GM12878 (cell line): ENCODE data around the gene DLST. TPM values are rescaled to one million over a fixed set of nuclear protein-coding genes. Genes with fewer than 3 reads are reported as not detected.

Experiments
- ATAC-seq: fragments of 200-7000 bp; cut with Tn5 transposase; 3 replicates; pipeline ENCODE4 v1.9.1; 2020; ENCODE audit warnings: mild to moderate bottlenecking, moderate library complexity
- BruUV-seq: library from RNA; stranded (reverse); fragments of 400-500 nt; replicated peaks from 2 replicates; lab custom pipeline; 2021; lab: Mats Ljungman, UMichigan
- CTCF ChIA-PET: fragments of 300-600 bp; sonication (Branson Sonifier 250); formaldehyde crosslinking; extraction: SDS; loops from one replicate; lab custom pipeline; 2021; ENCODE audit warnings: inconsistent platforms; lab: Yijun Ruan, JAX
- POLR2A ChIA-PET: fragments of 350-600 bp; formaldehyde crosslinking; extraction: SDS; loops from one replicate; lab custom pipeline; 2021; ENCODE audit warnings: inconsistent platforms; lab: Charles Lee
- RAD21 ChIA-PET: fragments of 300-600 bp; sonication (Branson Sonifier 250); formaldehyde crosslinking; loops from one replicate; lab custom pipeline; 2023; ENCODE audit warnings: antibody characterized with exemption; ENCODE audit not compliant: unreplicated experiment; lab: Charles Lee
- SMC1A ChIA-PET: fragments of 300-600 bp; sonication (Branson Sonifier 250); formaldehyde crosslinking; loops from one replicate; lab custom pipeline; 2023; ENCODE audit not compliant: unreplicated experiment, uncharacterized antibody; lab: Charles Lee
- DNase-seq: peaks from one replicate; pipeline ENCODE4 v3.0.0-alpha.2; 2011; ENCODE audit warnings: low read depth, low spot score
- FAIRE-seq: peaks from 3 replicates; lab custom pipeline; 2011; peaks lifted over from hg19 to GRCh38; lab: Jason Lieb, UNC
- H2AFZ ChIP-seq: 2 replicates; pipeline ENCODE4 v1.6.0; 2011; ENCODE audit warnings: low read depth, low read length, control low read depth; ENCODE audit not compliant: control insufficient read depth
- H3K27ac ChIP-seq: 2 replicates; pipeline ENCODE4 v1.5.1; 2011; ENCODE audit warnings: control low read depth; ENCODE audit not compliant: control insufficient read depth, insufficient read depth
- H3K27me3 ChIP-seq, 2 experiments: replicated peaks in 1 of 2; 2 replicates each; pipeline versions ENCODE4 v1.6.0 to v1.6.1; 2011; ENCODE audit warnings: low read length in 1 of 2; ENCODE audit not compliant: control insufficient read depth in 2 of 2, insufficient read depth in 2 of 2
- H3K36me3 ChIP-seq, 2 experiments: 2 replicates each; pipeline ENCODE4 v1.5.1; 2011; ENCODE audit warnings: low read length in 1 of 2; ENCODE audit not compliant: control insufficient read depth in 2 of 2, insufficient read depth in 2 of 2
- H3K4me1 ChIP-seq: 2 replicates; pipeline ENCODE4 v1.6.1; 2011; ENCODE audit warnings: mild to moderate bottlenecking, low read length, moderate library complexity, mixed read lengths; ENCODE audit not compliant: control insufficient read depth, insufficient read depth
- H3K4me2 ChIP-seq: 2 replicates; pipeline ENCODE4 v1.6.0; 2011; ENCODE audit warnings: control low read depth; ENCODE audit not compliant: control insufficient read depth, insufficient read depth
- H3K4me3 ChIP-seq: fragments of 200-600 bp; sonication (generic); 2 replicates; pipeline ENCODE4 v1.5.1; 2016
- H3K79me2 ChIP-seq: 2 replicates; pipeline ENCODE4 v1.6.0; 2011; ENCODE audit warnings: low read length; ENCODE audit not compliant: control insufficient read depth, insufficient read depth
- H3K9ac ChIP-seq: 2 replicates; pipeline ENCODE4 v1.8.0; 2011; ENCODE audit warnings: low read length, control low read depth, mixed read lengths; ENCODE audit not compliant: control insufficient read depth, insufficient read depth
- H3K9me3 ChIP-seq: replicated peaks from 3 replicates; pipeline ENCODE4 v1.5.1; 2011; ENCODE audit warnings: mild to moderate bottlenecking, low read length; ENCODE audit not compliant: control insufficient read depth, insufficient read depth
- H4K20me1 ChIP-seq: 2 replicates; pipeline ENCODE4 v1.6.0; 2011; ENCODE audit not compliant: control insufficient read depth, insufficient read depth
- ATF7 ChIP-seq: fragments of 450-650 bp; IDR thresholded peaks from 2 replicates; pipeline ENCODE4 v1.6.1; 2016; ENCODE audit warnings: low read depth, mild to moderate bottlenecking
- CHD1 ChIP-seq: IDR thresholded peaks from 2 replicates; pipeline ENCODE4 v1.6.1; 2012; ENCODE audit warnings: low read depth, low read length, improper control_type of control experiment
- HDAC6 ChIP-seq: fragments of 200-600 bp; sonication (generic); IDR thresholded peaks from one replicate; pipeline ENCODE4 v1.8.0; 2017; ENCODE audit warnings: antibody characterized with exemption; ENCODE audit not compliant: unreplicated experiment
- MXI1 ChIP-seq: fragments of 150-350 bp; IDR thresholded peaks from 2 replicates; pipeline ENCODE4 v1.6.1; 2011; ENCODE audit warnings: low read depth, mild to moderate bottlenecking, inconsistent platforms, low read length, improper control_type of control experiment
- TCF12 ChIP-seq: IDR thresholded peaks from 2 replicates; pipeline ENCODE4 v1.6.1; 2011; ENCODE audit warnings: low read depth, mild to moderate bottlenecking, low read length
- ZBED1 ChIP-seq: IDR thresholded peaks from 2 replicates; pipeline ENCODE4 v1.6.1; 2016; ENCODE audit warnings: borderline replicate concordance
- WGBS: methylation state at CpG from one replicate; pipeline ENCODE4 v1.1.6; 2016; ENCODE audit warnings: low lambda C conversion rate; ENCODE audit not compliant: insufficient replicate concordance, insufficient coverage; ENCODE audit errors: missing lambda C conversion rate; 5-methylcytosine and 5-hydroxymethylcytosine counted together
- in situ Hi-C: fragments of 300-500 bp; cut with MboI; formaldehyde crosslinking; loops from 9 replicates; pipeline ENCODE4 v1.14.3; 2018; ENCODE audit warnings: mixed read lengths
- intact Hi-C: fragments of 100-400 bp; cut with micrococcal nuclease; formaldehyde crosslinking; loops from one replicate; pipeline ENCODE4 v1.14.2; 2022; ENCODE audit not compliant: unreplicated experiment
- polyA plus RNA-seq, 11 experiments: library from polyadenylated mRNA; depleted of rRNA in 4 of 11; unstranded in 6 of 11; stranded (reverse) in 5 of 11; fragments of >200 nt; fragmentation: Nextera tagmentation in 4 of 11; fragmentation: Illumina TruSeq in 1 of 11; extraction: Ambion mirVana in 4 of 11; extraction: Trizol in 1 of 11; gene quantifications; 1 replicate in 1 of 11; 2 replicates in 10 of 11; pipeline versions ENCODE4 v1.2.1 to v1.2.3, GENCODE V29; 2011 to 2016; ENCODE audit warnings: inconsistent platforms in 2 of 11, missing spikeins in 2 of 11, low read depth in 1 of 11
- total RNA-seq, 4 experiments: library from RNA; depleted of rRNA in 3 of 4; stranded (reverse); fragments of >200 nt in 3 of 4; fragmentation: Illumina TruSeq in 1 of 4; extraction: Trizol in 1 of 4; gene quantifications; 2 replicates each; pipeline versions ENCODE4 v1.2.1 to v1.2.3, GENCODE V29; 2013 to 2021
- TF ChIP-seq, protein P1 (sequence below): IDR thresholded peaks from 2 replicates; pipeline ENCODE4 v1.6.1; 2011; ENCODE audit warnings: low read depth, mild to moderate bottlenecking, low read length, moderate library complexity, borderline replicate concordance; ENCODE audit errors: extremely low read depth
- TF ChIP-seq, protein P2 (sequence below): fragments of 150-350 bp; IDR thresholded peaks from 2 replicates; pipeline ENCODE4 v1.6.1; 2014; ENCODE audit warnings: mild to moderate bottlenecking, low read depth, low read length
- TF ChIP-seq, protein P3 (sequence below): fragments of 450-650 bp; formaldehyde crosslinking; IDR thresholded peaks from 2 replicates; pipeline ENCODE4 v1.4.0; 2020; ENCODE audit warnings: mild to moderate bottlenecking, moderate library complexity

DLST gene
- total and polyA plus RNA-seq, 10 of the 15 experiments (the other 5 are each of a cell fraction or from before 2014, with no cell fraction given) = 2.9 to 141 (median 67.7) TPM

DNA sequence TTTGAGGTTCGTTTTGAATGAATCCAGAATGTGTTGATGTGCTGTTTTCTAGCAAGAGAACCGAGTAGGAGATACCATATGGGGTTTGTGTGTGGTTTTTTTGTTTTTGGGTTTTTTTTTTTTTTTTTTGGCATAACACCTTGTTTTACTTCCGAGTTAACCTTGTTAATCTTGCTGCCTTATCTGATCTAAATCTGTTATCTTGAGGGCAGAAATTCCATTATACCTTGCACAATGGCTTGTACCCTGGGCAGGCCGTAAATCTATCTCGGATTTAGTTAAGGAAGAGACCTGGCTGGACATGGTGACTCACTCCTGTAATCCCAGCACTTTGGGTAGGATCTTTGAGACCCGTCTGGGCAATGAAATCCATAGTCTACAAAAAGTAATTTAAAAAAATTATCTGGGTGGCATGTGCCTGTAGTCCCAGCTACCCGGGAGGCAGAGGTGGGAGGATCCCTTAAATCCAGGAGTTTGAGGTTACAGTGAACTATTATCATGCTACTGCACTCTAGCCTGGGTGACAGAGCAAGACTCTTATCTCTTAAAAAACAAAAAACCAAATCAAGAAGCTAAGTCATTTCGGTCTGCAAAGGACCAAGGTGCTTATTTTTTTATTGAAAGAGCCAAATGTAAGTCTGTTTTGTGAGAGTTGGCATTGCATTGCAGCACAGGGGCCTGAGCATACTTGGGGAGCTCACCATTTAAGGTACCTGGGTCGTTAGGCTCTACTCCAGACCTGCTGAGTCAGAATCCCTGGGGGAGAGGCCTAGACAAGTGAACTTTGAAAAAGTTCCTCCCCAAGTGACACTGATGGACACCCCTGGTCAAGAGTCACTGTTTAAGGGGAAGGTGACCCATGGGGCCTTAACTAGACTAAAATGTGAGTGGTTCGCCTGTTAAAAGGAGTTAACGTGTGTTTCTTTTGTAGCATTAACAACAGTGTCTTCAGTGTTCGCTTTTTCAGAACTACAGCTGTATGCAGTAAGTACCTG lies 6.7 kb downstream of the DLST start:
- peaks cover 6 to 30% of the 10 kb centered on the region in 2 experiments for H3K36me3 ChIP-seq
- H3K27ac ChIP-seq = no peak overlapping the region
- TF ChIP-seq, protein P1, sequence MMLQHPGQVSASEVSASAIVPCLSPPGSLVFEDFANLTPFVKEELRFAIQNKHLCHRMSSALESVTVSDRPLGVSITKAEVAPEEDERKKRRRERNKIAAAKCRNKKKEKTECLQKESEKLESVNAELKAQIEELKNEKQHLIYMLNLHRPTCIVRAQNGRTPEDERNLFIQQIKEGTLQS = no peak
- TF ChIP-seq ATF7 (no peak), MXI1 (no peak), TCF12 (no peak), HDAC6 (no peak), CHD1 (no peak), ZBED1 (no peak)
- TF ChIP-seq, protein P2, sequence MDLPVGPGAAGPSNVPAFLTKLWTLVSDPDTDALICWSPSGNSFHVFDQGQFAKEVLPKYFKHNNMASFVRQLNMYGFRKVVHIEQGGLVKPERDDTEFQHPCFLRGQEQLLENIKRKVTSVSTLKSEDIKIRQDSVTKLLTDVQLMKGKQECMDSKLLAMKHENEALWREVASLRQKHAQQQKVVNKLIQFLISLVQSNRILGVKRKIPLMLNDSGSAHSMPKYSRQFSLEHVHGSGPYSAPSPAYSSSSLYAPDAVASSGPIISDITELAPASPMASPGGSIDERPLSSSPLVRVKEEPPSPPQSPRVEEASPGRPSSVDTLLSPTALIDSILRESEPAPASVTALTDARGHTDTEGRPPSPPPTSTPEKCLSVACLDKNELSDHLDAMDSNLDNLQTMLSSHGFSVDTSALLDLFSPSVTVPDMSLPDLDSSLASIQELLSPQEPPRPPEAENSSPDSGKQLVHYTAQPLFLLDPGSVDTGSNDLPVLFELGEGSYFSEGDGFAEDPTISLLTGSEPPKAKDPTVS = no peak
- TF ChIP-seq, protein P3, sequence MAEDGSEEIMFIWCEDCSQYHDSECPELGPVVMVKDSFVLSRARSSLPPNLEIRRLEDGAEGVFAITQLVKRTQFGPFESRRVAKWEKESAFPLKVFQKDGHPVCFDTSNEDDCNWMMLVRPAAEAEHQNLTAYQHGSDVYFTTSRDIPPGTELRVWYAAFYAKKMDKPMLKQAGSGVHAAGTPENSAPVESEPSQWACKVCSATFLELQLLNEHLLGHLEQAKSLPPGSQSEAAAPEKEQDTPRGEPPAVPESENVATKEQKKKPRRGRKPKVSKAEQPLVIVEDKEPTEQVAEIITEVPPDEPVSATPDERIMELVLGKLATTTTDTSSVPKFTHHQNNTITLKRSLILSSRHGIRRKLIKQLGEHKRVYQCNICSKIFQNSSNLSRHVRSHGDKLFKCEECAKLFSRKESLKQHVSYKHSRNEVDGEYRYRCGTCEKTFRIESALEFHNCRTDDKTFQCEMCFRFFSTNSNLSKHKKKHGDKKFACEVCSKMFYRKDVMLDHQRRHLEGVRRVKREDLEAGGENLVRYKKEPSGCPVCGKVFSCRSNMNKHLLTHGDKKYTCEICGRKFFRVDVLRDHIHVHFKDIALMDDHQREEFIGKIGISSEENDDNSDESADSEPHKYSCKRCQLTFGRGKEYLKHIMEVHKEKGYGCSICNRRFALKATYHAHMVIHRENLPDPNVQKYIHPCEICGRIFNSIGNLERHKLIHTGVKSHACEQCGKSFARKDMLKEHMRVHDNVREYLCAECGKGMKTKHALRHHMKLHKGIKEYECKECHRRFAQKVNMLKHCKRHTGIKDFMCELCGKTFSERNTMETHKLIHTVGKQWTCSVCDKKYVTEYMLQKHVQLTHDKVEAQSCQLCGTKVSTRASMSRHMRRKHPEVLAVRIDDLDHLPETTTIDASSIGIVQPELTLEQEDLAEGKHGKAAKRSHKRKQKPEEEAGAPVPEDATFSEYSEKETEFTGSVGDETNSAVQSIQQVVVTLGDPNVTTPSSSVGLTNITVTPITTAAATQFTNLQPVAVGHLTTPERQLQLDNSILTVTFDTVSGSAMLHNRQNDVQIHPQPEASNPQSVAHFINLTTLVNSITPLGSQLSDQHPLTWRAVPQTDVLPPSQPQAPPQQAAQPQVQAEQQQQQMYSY (CRISPR knock-in tag) = no peak
- TF ChIP-seq, all 136 proteins: peak for 0
- peaks cover 44% of the 10 kb centered on the region for H3K79me2 ChIP-seq
- no peak overlapping the region for H2AFZ ChIP-seq
- H3K4me2 ChIP-seq = no peak overlapping the region
- no TSS peak for BruUV-seq
- H3K4me1 ChIP-seq = peaks cover 25% of the 10 kb centered on the region
- ATAC-seq (no peak), DNase-seq (no peak), FAIRE-seq (no peak)
- ChIA-PET SMC1A (interaction anchor here (1.0 kb wide), 1 partner anchor 9 kb away, joined by 3 read pairs; no protein-coding TSS in a partner anchor), CTCF (interaction anchor here (1.0 to 26.0 kb wide), 3 partner anchors 17 to 30 kb away, joined by 3 to 552 read pairs (median 3); no protein-coding TSS in a partner anchor), RAD21 (no interaction called here), POLR2A (no interaction called here)
- in situ Hi-C loops = no loop called here
- no peak overlapping the region for H3K4me3 ChIP-seq
- intact Hi-C loops = no loop called here
- no peaks in the 10 kb centered on the region for H3K27me3 ChIP-seq
- H3K9me3 ChIP-seq = no peaks in the 10 kb centered on the region
- 83% methylated on average over 12 of the region's 12 CpGs for WGBS
- H4K20me1 ChIP-seq = no peaks in the 10 kb centered on the region; the same call in none of the 2 replicates
- H3K9ac ChIP-seq = no peak overlapping the region
